Progenitor cell of endocrine pancreas (in vitro differentiated cells): ENCODE data around the gene GRIP1. TPM values are rescaled to one million over a fixed set of nuclear protein-coding genes. Genes with fewer than 3 reads are reported as not detected.

Source experiments
- DNase-seq: peaks from one replicate; pipeline ENCODE4 v3.0.0; 2021; ENCODE audit warnings: low spot score; ENCODE audit not compliant: unreplicated experiment
- H3K27ac Mint-ChIP-seq: 2 replicates; pipeline ENCODE4 v1.8.0; 2021; ENCODE audit warnings: mild to moderate bottlenecking, moderate library complexity, mixed read lengths
- H3K27me3 Mint-ChIP-seq: 2 replicates; pipeline ENCODE4 v1.8.0; 2021; ENCODE audit warnings: mixed read lengths
- H3K36me3 Mint-ChIP-seq: 2 replicates; pipeline ENCODE4 v1.8.0; 2022; ENCODE audit warnings: mixed read lengths; ENCODE audit not compliant: insufficient read depth
- H3K4me1 Mint-ChIP-seq: 2 replicates; pipeline ENCODE4 v1.8.0; 2021; ENCODE audit warnings: low read depth, mixed read lengths
- H3K4me3 Mint-ChIP-seq: 2 replicates; pipeline ENCODE4 v1.8.0; 2021; ENCODE audit warnings: low read depth, mild to moderate bottlenecking, moderate library complexity, mixed read lengths
- H3K9me3 Mint-ChIP-seq: 2 replicates; pipeline ENCODE4 v1.8.0; 2021; ENCODE audit warnings: low read depth, mixed read lengths
- CTCF ChIP-seq: fragments of 200-600 bp; sonication (generic); IDR thresholded peaks from one replicate; pipeline ENCODE4 v1.5.0; 2021; ENCODE audit warnings: antibody characterized with exemption, mild to moderate bottlenecking; ENCODE audit not compliant: unreplicated experiment
- total RNA-seq: library from RNA; stranded (reverse); gene quantifications from 2 replicates; pipeline ENCODE4 v1.2.1, GENCODE V29; 2021

Gene GRIP1
- total RNA-seq, 1 donor from 2014 or later, result 41.3 TPM

GRCh38 chr12:66482351-66483203, 196.3 kb downstream of the GRIP1 start:
- DNase-seq, result no peak

GRCh38 chr12:66467932-66468331, 210.9 kb downstream of the GRIP1 start:
- peaks cover 6% of the 10 kb centered on the region for H3K4me1 Mint-ChIP-seq
- no peak for DNase-seq
- no peak for TF ChIP-seq CTCF
- H3K36me3 Mint-ChIP-seq, result no peaks in the 10 kb centered on the region
- H3K4me3 Mint-ChIP-seq, result no peak overlapping the region
- H3K27me3 Mint-ChIP-seq, result no peaks in the 10 kb centered on the region
- no peaks in the 10 kb centered on the region for H3K9me3 Mint-ChIP-seq
- no peak overlapping the region for H3K27ac Mint-ChIP-seq

More at GRCh38 chr12:66482351-66483203, 196.3 kb downstream of the GRIP1 start:
- peaks cover 23% of the 10 kb centered on the region for H3K9me3 Mint-ChIP-seq
- no peaks in the 10 kb centered on the region for H3K4me1 Mint-ChIP-seq
- H3K4me3 Mint-ChIP-seq, result no peak overlapping the region
- TF ChIP-seq CTCF, result no peak
- no peak overlapping the region for H3K27ac Mint-ChIP-seq
- H3K27me3 Mint-ChIP-seq, result no peaks in the 10 kb centered on the region
- peaks cover 17% of the 10 kb centered on the region for H3K36me3 Mint-ChIP-seq

- Mint-ChIP-seq H3K4me1 (peaks cover 9% of the 10 kb centered on the region), H3K36me3 (no peaks in the 10 kb centered on the region), H3K27me3 (no peaks in the 10 kb centered on the region), H3K9me3 (no peaks in the 10 kb centered on the region), H3K4me3 (no peak overlapping the region), H3K27ac (no peak overlapping the region)
- no peak for DNase-seq
- TF ChIP-seq CTCF, result no peak
These were observed 217.5 kb downstream of the GRIP1 start for GRCh38 chr12:66461331-66461730.

GRCh38 chr12:66459944-66460482, 218.9 kb downstream of the GRIP1 start:
- no peak overlapping the region for H3K27ac Mint-ChIP-seq
- H3K36me3 Mint-ChIP-seq, result no peaks in the 10 kb centered on the region
- no peak for TF ChIP-seq CTCF
- H3K9me3 Mint-ChIP-seq, result no peaks in the 10 kb centered on the region
- peaks cover 9% of the 10 kb centered on the region for H3K4me1 Mint-ChIP-seq
- H3K4me3 Mint-ChIP-seq, result no peak overlapping the region
- H3K27me3 Mint-ChIP-seq, result no peaks in the 10 kb centered on the region
- DNase-seq, result no peak

- Mint-ChIP-seq H3K27me3 (no peaks in the 10 kb centered on the region), H3K4me3 (no peak overlapping the region), H3K36me3 (peaks cover 2% of the 10 kb centered on the region), H3K27ac (no peak overlapping the region), H3K9me3 (no peaks in the 10 kb centered on the region), H3K4me1 (peaks cover 3% of the 10 kb centered on the region)
- DNase-seq, result no peak
- no peak for TF ChIP-seq CTCF
These were observed 222.3 kb downstream of the GRIP1 start for GRCh38 chr12:66456612-66457011.
